Gastroesophageal sphincter (tissue), 3 donors: Measurements from ENCODE around the gene CGRRF1.

Experiments used
- EP300 ChIP-seq: sonication (generic); formaldehyde crosslinking; IDR thresholded peaks from one replicate; pipeline ENCODE4 v1.6.1; 2017; ENCODE audit warnings: antibody characterized with exemption, mild to moderate bottlenecking
- POLR2A ChIP-seq, 2 donors: fragments of 450-650 bp; IDR thresholded peaks; one replicate each; pipeline ENCODE4 v1.6.1; 2017; ENCODE audit warnings: antibody characterized with exemption in 2 of 2, mild to moderate bottlenecking in 2 of 2, moderate library complexity in 1 of 2
- POLR2AphosphoS5 ChIP-seq: sonication (generic); formaldehyde crosslinking; IDR thresholded peaks from one replicate; pipeline ENCODE4 v1.6.1; 2017; ENCODE audit warnings: antibody characterized with exemption
- TF ChIP-seq, protein P1 (sequence below), 4 experiments: fragments of 200-600 bp in 2 of 4; fragments of 450-650 bp in 2 of 4; sonication (generic) in 1 of 4; IDR thresholded peaks; one replicate each; pipeline ENCODE4 v1.5.1; 2017 to 2019; ENCODE audit warnings: antibody characterized with exemption in 4 of 4, mild to moderate bottlenecking in 2 of 4, moderate library complexity in 2 of 4

DNA sequence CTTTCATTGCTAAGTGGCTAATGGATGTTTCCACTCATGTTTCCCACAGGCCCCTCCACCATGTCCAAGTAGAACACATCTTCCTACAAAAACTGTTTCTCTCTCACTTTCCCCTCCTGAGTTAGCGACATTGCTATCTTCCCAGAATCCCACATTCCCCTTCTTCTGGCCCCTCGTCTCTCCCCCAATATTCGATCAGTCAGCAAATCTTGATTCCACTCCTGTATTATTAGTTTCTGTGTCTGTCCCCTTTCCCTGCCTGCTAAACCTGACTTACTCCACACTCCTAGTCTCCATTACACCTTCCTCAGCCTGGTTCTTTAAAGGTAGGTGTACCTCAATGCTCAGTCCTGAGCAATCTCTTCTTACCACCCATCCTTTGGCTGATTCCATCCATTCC is 37.9 kb downstream of the CGRRF1 start:
- TF ChIP-seq, protein P1, sequence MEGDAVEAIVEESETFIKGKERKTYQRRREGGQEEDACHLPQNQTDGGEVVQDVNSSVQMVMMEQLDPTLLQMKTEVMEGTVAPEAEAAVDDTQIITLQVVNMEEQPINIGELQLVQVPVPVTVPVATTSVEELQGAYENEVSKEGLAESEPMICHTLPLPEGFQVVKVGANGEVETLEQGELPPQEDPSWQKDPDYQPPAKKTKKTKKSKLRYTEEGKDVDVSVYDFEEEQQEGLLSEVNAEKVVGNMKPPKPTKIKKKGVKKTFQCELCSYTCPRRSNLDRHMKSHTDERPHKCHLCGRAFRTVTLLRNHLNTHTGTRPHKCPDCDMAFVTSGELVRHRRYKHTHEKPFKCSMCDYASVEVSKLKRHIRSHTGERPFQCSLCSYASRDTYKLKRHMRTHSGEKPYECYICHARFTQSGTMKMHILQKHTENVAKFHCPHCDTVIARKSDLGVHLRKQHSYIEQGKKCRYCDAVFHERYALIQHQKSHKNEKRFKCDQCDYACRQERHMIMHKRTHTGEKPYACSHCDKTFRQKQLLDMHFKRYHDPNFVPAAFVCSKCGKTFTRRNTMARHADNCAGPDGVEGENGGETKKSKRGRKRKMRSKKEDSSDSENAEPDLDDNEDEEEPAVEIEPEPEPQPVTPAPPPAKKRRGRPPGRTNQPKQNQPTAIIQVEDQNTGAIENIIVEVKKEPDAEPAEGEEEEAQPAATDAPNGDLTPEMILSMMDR (IDR thresholded peaks at IDR 0.05): no peak
- TF ChIP-seq POLR2A (IDR thresholded peaks at IDR 0.05): no peak
- no peak for TF ChIP-seq POLR2AphosphoS5
- no peak for TF ChIP-seq EP300
